ENCODE measurements around the gene ATXN1L.
"Not testable (repeated sequence)": the region's sequence is repeated elsewhere in the genome, so short reads cannot be mapped to it uniquely, and the experiment has no call there.

Gene ATXN1L

GRCh38 chr16:71894921-71895678, 49.3 kb downstream of the ATXN1L start, which contains the start of gene IST1:
Gene IST1 (plus strand): TSS chr16:71895531. CDS start chr16:71915641, 20,110 bp downstream.
- DNase-seq: peak; percentile 53

GRCh38 chr16:71895679-71896365, 50.0 kb downstream of the ATXN1L start:
- no peak for DNase-seq

- DNase-seq: no peak
Measured at GRCh38 chr16:71896764-71897368, 51.1 kb downstream of the ATXN1L start.

- DNase-seq: no peak
Measured at GRCh38 chr16:71899171-71899570, 53.4 kb downstream of the ATXN1L start.

GRCh38 chr16:71902656-71903365, 57.0 kb downstream of the ATXN1L start:
- DNase-seq: no peak

GRCh38 chr16:71903608-71904007, 57.8 kb downstream of the ATXN1L start:
- no peak for DNase-seq

GRCh38 chr16:71904239-71904638, 58.5 kb downstream of the ATXN1L start:
- no peak for DNase-seq

- not testable (repeated sequence) for DNase-seq
Measured at GRCh38 chr16:71905765-71906164, 60.0 kb downstream of the ATXN1L start.

All from NCI-H187 treated with DMSO at 0.1 percent for 48 hours (cell line).